GM21447 (cell line): ENCODE results near the gene TEX14.

Experiments
- ATAC-seq: cut with Tn5 transposase; IDR thresholded peaks from one replicate; pipeline ENCODE4 v1.9.1; 2021; ENCODE audit not compliant: unreplicated experiment

Gene TEX14

GRCh38 chr17:58530655-58531054, 161.2 kb downstream of the TEX14 start:
- ATAC-seq, result no peak

GRCh38 chr17:58529275-58529674, 162.6 kb downstream of the TEX14 start:
- ATAC-seq, result no peak

GRCh38 chr17:58528443-58528842, 163.4 kb downstream of the TEX14 start:
- ATAC-seq, result no peak

GRCh38 chr17:58527949-58528348, 163.9 kb downstream of the TEX14 start:
- ATAC-seq, result no peak

GRCh38 chr17:58527306-58527705, 164.5 kb downstream of the TEX14 start:
- no peak for ATAC-seq

GRCh38 chr17:58525239-58525638, 166.6 kb downstream of the TEX14 start:
- no peak for ATAC-seq

GRCh38 chr17:58521680-58522079, 170.2 kb downstream of the TEX14 start:
- no peak for ATAC-seq

GRCh38 chr17:58520843-58521430, 170.9 kb downstream of the TEX14 start:
- ATAC-seq, result no peak

- ATAC-seq, result peak; percentile 81
These were observed 173.8 kb downstream of the TEX14 start for GRCh38 chr17:58517928-58518609.

- no peak for ATAC-seq
These were observed 174.4 kb downstream of the TEX14 start for GRCh38 chr17:58517378-58517927.

GRCh38 chr17:58516644-58517377, 175.0 kb downstream of the TEX14 start:
- no peak for ATAC-seq

GRCh38 chr17:58515286-58515685, 176.6 kb downstream of the TEX14 start:
- no peak for ATAC-seq

- ATAC-seq, result no peak
These were observed 177.1 kb downstream of the TEX14 start for GRCh38 chr17:58514770-58515157.

- no peak for ATAC-seq
These were observed 177.7 kb downstream of the TEX14 start, which contains the start of gene MTMR4 for GRCh38 chr17:58513965-58514769. Gene MTMR4 (minus strand): TSS chr17:58514638. CDS start chr17:58514407, 231 bp downstream.

GRCh38 chr17:58513267-58513964, 178.4 kb downstream of the TEX14 start:
- ATAC-seq, result no peak

- ATAC-seq, result no peak
These were observed 181.8 kb downstream of the TEX14 start for GRCh38 chr17:58510075-58510474.

- no peak for ATAC-seq
These were observed 183.3 kb downstream of the TEX14 start for GRCh38 chr17:58508341-58509067.

- ATAC-seq, result no peak
These were observed 184.7 kb downstream of the TEX14 start for GRCh38 chr17:58507123-58507634.
